IMR-90 (cell line): ENCODE measurements around the gene NAV2. TPM values are rescaled to one million over a fixed set of nuclear protein-coding genes. Genes with fewer than 3 reads are reported as not detected.

Experiments used
- ATAC-seq: fragments of 200-7000 bp; cut with Tn5 transposase; 2 replicates; pipeline ENCODE4 v1.9.1; 2020; ENCODE audit warnings: low read depth, mild to moderate bottlenecking, moderate library complexity
- BruUV-seq: library from RNA; stranded (reverse); fragments of 400-500 nt; replicated peaks from 2 replicates; lab custom pipeline; 2021; lab: Mats Ljungman, UMichigan
- CTCF ChIA-PET: fragments of 300-600 bp; formaldehyde crosslinking; extraction: SDS; loops from one replicate; lab custom pipeline; 2021; ENCODE audit warnings: antibody characterized with exemption; lab: Yijun Ruan, JAX
- POLR2A ChIA-PET: fragments of 300-600 bp; sonication (Branson Sonifier 250); formaldehyde crosslinking; loops from one replicate; lab custom pipeline; 2022; ENCODE audit warnings: antibody characterized with exemption; ENCODE audit not compliant: unreplicated experiment; lab: Charles Lee
- DNase-seq: peaks from one replicate; pipeline ENCODE4 v3.0.0; 2013
- H2AFZ ChIP-seq: replicated peaks from 2 replicates; pipeline ENCODE3; 2013; ENCODE audit warnings: low read length, mild to moderate bottlenecking; ENCODE audit not compliant: poor library complexity
- H2AK5ac ChIP-seq: 2 replicates; pipeline ENCODE4 v1.6.1; 2013; ENCODE audit warnings: low read depth, low read length, inconsistent platforms
- H2AK9ac ChIP-seq: replicated peaks from 2 replicates; pipeline ENCODE3; 2013; ENCODE audit warnings: mild to moderate bottlenecking, low read depth, low read length, moderate library complexity; ENCODE audit not compliant: poor library complexity
- H2BK120ac ChIP-seq: 2 replicates; pipeline ENCODE4 v1.6.1; 2013; ENCODE audit warnings: low read depth, low read length, inconsistent platforms
- H2BK15ac ChIP-seq: 3 replicates; pipeline ENCODE4 v1.6.1; 2013; ENCODE audit warnings: low read depth, low read length, inconsistent platforms
- H2BK20ac ChIP-seq: 2 replicates; pipeline ENCODE4 v1.6.1; 2013; ENCODE audit warnings: low read depth, mild to moderate bottlenecking, inconsistent platforms, low read length, moderate library complexity
- H2BK5ac ChIP-seq: 2 replicates; pipeline ENCODE4 v1.6.1; 2013; ENCODE audit warnings: mild to moderate bottlenecking, low read depth, low read length, inconsistent platforms; ENCODE audit not compliant: poor library complexity, severe bottlenecking
- H3K14ac ChIP-seq: replicated peaks from 2 replicates; pipeline ENCODE4 v1.6.1; 2013; ENCODE audit warnings: low read depth, low read length, inconsistent platforms
- H3K18ac ChIP-seq: 2 replicates; pipeline ENCODE4 v1.6.1; 2013; ENCODE audit warnings: low read depth, low read length, control low read depth
- H3K23ac ChIP-seq: 2 replicates; pipeline ENCODE4 v1.6.1; 2013; ENCODE audit warnings: low read depth, low read length, inconsistent platforms
- H3K27ac ChIP-seq: 2 replicates; pipeline ENCODE4 v1.5.1; 2013; ENCODE audit warnings: mild to moderate bottlenecking, control low read depth, low read length; ENCODE audit not compliant: insufficient read depth
- H3K27me3 ChIP-seq: 2 replicates; pipeline ENCODE4 v1.6.1; 2013; ENCODE audit warnings: low read length; ENCODE audit not compliant: control insufficient read depth, insufficient read depth
- H3K36me3 ChIP-seq: 2 replicates; pipeline ENCODE4 v1.6.1; 2013; ENCODE audit warnings: low read length, mixed read lengths; ENCODE audit not compliant: control insufficient read depth, insufficient read depth
- H3K4ac ChIP-seq: 2 replicates; pipeline ENCODE4 v1.6.1; 2013; ENCODE audit warnings: low read depth, low read length, inconsistent platforms
- H3K4me1 ChIP-seq: 2 replicates; pipeline ENCODE4 v1.6.1; 2013; ENCODE audit warnings: low read length, mixed read lengths; ENCODE audit not compliant: control insufficient read depth, insufficient read depth
- H3K4me2 ChIP-seq: 2 replicates; pipeline ENCODE4 v1.6.1; 2013; ENCODE audit warnings: low read depth, mild to moderate bottlenecking, control low read depth, low read length, moderate library complexity
- H3K4me3 ChIP-seq: 2 replicates; pipeline ENCODE4 v1.5.1; 2013; ENCODE audit warnings: low read depth, mild to moderate bottlenecking, control low read depth, low read length, moderate library complexity; ENCODE audit not compliant: insufficient read depth
- H3K56ac ChIP-seq: 2 replicates; pipeline ENCODE4 v1.6.1; 2013; ENCODE audit warnings: low read length, inconsistent platforms; ENCODE audit not compliant: insufficient read depth; ENCODE audit errors: extremely low read depth
- H3K79me1 ChIP-seq, 2 experiments: 2 replicates each; pipeline ENCODE4 v1.6.1; 2013; ENCODE audit warnings: low read length in 2 of 2, inconsistent platforms in 1 of 2, low read depth in 1 of 2
- H3K9ac ChIP-seq: 2 replicates; pipeline ENCODE4 v1.6.1; 2013; ENCODE audit warnings: low read depth, low read length, control low read depth
- H3K9me1 ChIP-seq: 2 replicates; pipeline ENCODE4 v1.6.1; 2013; ENCODE audit warnings: low read length, inconsistent platforms; ENCODE audit not compliant: insufficient read depth
- H3K9me3 ChIP-seq: 2 replicates; pipeline ENCODE4 v1.6.1; 2013; ENCODE audit warnings: low read length; ENCODE audit not compliant: control insufficient read depth, insufficient read depth
- H4K20me1 ChIP-seq: 2 replicates; pipeline ENCODE4 v1.6.1; 2013; ENCODE audit warnings: low read length, inconsistent platforms; ENCODE audit not compliant: insufficient read depth
- H4K5ac ChIP-seq: 2 replicates; pipeline ENCODE4 v1.6.1; 2013; ENCODE audit warnings: mild to moderate bottlenecking, low read depth, low read length, control low read depth
- H4K8ac ChIP-seq, 2 experiments: 2 replicates each; pipeline ENCODE4 v1.6.1; 2013; ENCODE audit warnings: low read depth in 2 of 2, low read length in 2 of 2, control low read depth in 1 of 2, inconsistent platforms in 1 of 2
- H4K91ac ChIP-seq: 2 replicates; pipeline ENCODE4 v1.6.1; 2013; ENCODE audit warnings: low read depth, low read length, inconsistent platforms; ENCODE audit not compliant: insufficient read depth
- BHLHE40 ChIP-seq: fragments of 150-350 bp; IDR thresholded peaks from 2 replicates; pipeline ENCODE4 v1.6.1; 2016; ENCODE audit warnings: mild to moderate bottlenecking, low read depth, low read length
- CHD1 ChIP-seq: IDR thresholded peaks from 2 replicates; pipeline ENCODE4 v1.6.1; 2012; ENCODE audit warnings: low read depth, low read length, improper control_type of control experiment
- MAFK ChIP-seq: IDR thresholded peaks from 2 replicates; pipeline ENCODE4 v1.6.1; 2012; ENCODE audit warnings: low read depth, low read length, improper control_type of control experiment
- NFE2L2 ChIP-seq: fragments of 150-350 bp; IDR thresholded peaks from 2 replicates; pipeline ENCODE4 v1.6.1; 2016; ENCODE audit warnings: low read depth, mild to moderate bottlenecking, low read length
- POLR2A ChIP-seq: IDR thresholded peaks from 2 replicates; pipeline ENCODE4 v1.6.1; 2012; ENCODE audit warnings: mild to moderate bottlenecking, low read depth, low read length
- RAD21 ChIP-seq: IDR thresholded peaks from 2 replicates; pipeline ENCODE4 v1.6.1; 2012; ENCODE audit warnings: low read length, improper control_type of control experiment
- RCOR1 ChIP-seq: IDR thresholded peaks from 2 replicates; pipeline ENCODE4 v1.6.1; 2012; ENCODE audit warnings: mild to moderate bottlenecking, low read length, improper control_type of control experiment; ENCODE audit not compliant: insufficient replicate concordance
- RFX5 ChIP-seq: IDR thresholded peaks from 2 replicates; pipeline ENCODE4 v1.8.0; 2012; ENCODE audit warnings: low read depth, mild to moderate bottlenecking, low read length, moderate library complexity
- WGBS, 2 experiments: methylation state at CpG; one replicate each; pipeline versions ENCODE4 v1.1.5 to v1.1.7; 2013; ENCODE audit warnings: missing lambda C conversion rate in 2 of 2; ENCODE audit not compliant: insufficient read length in 1 of 2; ENCODE audit errors: extremely low coverage in 2 of 2; 5-methylcytosine and 5-hydroxymethylcytosine counted together
- dilution Hi-C: fragments of 300-500 bp; cut with HindIII; formaldehyde crosslinking; loops from one replicate; pipeline ENCODE4 v1.14.3; 2018; ENCODE audit warnings: low sequenced_read_pairs; ENCODE audit not compliant: unreplicated experiment
- in situ Hi-C: fragments of 300-500 bp; cut with MboI; formaldehyde crosslinking; loops from 3 replicates; pipeline ENCODE4 v1.14.3; 2019; ENCODE audit warnings: low sequenced_read_pairs, inconsistent platforms, mixed read lengths
- intact Hi-C: fragments of 100-400 bp; cut with micrococcal nuclease; formaldehyde crosslinking; loops from 2 replicates; pipeline ENCODE4 v1.10.0; 2022
- polyA plus RNA-seq, 3 experiments: library from polyadenylated mRNA; depleted of rRNA; stranded (reverse); fragments of >200 nt; gene quantifications; 2 replicates each; pipeline ENCODE4 v1.2.3, GENCODE V29; 2012; ENCODE audit warnings: low replicate concordance in 1 of 3
- total RNA-seq: library from RNA; depleted of rRNA; stranded (reverse); fragments of >200 nt; gene quantifications from 2 replicates; pipeline ENCODE4 v1.2.3, GENCODE V29; 2012
- TF ChIP-seq, protein P1 (sequence below): conservative IDR thresholded peaks from 2 replicates; pipeline ENCODE4 v1.5.1; 2012; ENCODE audit warnings: mild to moderate bottlenecking, low read depth, low read length, improper control_type of control experiment

NAV2 gene
- total and polyA plus RNA-seq, 2 of the 4 experiments (the other 2 are of a cell fraction) = 4.5 to 12.6 TPM

DNA sequence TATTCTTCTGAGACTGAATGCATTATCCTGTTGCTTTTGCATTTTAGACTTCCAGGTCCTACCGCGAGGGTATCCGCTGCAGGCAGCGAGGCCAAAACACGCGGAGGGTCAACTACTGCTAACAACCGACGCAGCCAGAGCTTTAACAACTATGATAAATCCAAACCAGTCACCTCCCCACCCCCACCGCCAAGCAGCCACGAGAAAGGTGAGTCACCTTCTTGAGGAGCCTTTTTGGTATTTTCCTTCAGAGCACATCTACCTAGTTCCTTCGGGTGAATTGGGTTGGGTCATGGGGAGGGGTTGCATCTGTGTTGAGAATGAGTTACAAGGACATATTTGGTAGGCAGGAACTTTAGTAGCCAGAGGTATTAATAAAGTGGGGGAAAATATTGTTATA lies 179.8 kb downstream of the NAV2 start:
- H4K91ac ChIP-seq = no peak overlapping the region
- H3K9ac ChIP-seq = no peak overlapping the region
- no peak overlapping the region for H2BK120ac ChIP-seq
- peaks cover 13% of the 10 kb centered on the region for H3K4me1 ChIP-seq
- no peak overlapping the region for H2BK20ac ChIP-seq
- ChIA-PET POLR2A (no interaction called here), CTCF (no interaction called here)
- H3K4ac ChIP-seq = no peak overlapping the region
- H3K18ac ChIP-seq = no peak overlapping the region
- H4K8ac ChIP-seq = no peak overlapping the region
- H2AFZ ChIP-seq = no peak overlapping the region
- in situ Hi-C loops (no loop called here), dilution Hi-C loops (no loop called here), intact Hi-C loops (no loop called here)
- H3K79me1 ChIP-seq = peaks cover 3 to 5% of the 10 kb centered on the region in 2 experiments; a peak in 2 of 4 replicates
- H3K36me3 ChIP-seq = peaks cover 8% of the 10 kb centered on the region
- ATAC-seq (no peak), DNase-seq (no peak)
- no peak overlapping the region for H3K4me2 ChIP-seq
- H3K23ac ChIP-seq = no peak overlapping the region; the same call in 1 of the 2 replicates
- no peak overlapping the region for H2AK9ac ChIP-seq
- H3K27ac ChIP-seq = no peak overlapping the region
- H3K9me3 ChIP-seq = no peaks in the 10 kb centered on the region
- H3K27me3 ChIP-seq = no peaks in the 10 kb centered on the region
- H3K14ac ChIP-seq = 0 out of 2 replicates have a peak overlapping the region, but pooled peaks have one; percentile 18
- 100% methylated on average over 3 of the region's 11 CpGs; no CpG with 5 or more reads in 1 of the 2 experiments for WGBS, 2 experiments
- TF ChIP-seq, protein P1, sequence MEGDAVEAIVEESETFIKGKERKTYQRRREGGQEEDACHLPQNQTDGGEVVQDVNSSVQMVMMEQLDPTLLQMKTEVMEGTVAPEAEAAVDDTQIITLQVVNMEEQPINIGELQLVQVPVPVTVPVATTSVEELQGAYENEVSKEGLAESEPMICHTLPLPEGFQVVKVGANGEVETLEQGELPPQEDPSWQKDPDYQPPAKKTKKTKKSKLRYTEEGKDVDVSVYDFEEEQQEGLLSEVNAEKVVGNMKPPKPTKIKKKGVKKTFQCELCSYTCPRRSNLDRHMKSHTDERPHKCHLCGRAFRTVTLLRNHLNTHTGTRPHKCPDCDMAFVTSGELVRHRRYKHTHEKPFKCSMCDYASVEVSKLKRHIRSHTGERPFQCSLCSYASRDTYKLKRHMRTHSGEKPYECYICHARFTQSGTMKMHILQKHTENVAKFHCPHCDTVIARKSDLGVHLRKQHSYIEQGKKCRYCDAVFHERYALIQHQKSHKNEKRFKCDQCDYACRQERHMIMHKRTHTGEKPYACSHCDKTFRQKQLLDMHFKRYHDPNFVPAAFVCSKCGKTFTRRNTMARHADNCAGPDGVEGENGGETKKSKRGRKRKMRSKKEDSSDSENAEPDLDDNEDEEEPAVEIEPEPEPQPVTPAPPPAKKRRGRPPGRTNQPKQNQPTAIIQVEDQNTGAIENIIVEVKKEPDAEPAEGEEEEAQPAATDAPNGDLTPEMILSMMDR = no peak
- TF ChIP-seq MAFK (no peak), POLR2A (no peak), RAD21 (no peak), NFE2L2 (no peak), RFX5 (no peak), RCOR1 (no peak), BHLHE40 (no peak), CHD1 (no peak)
- no peak overlapping the region for H3K4me3 ChIP-seq
- peaks cover 10% of the 10 kb centered on the region; the same call in 1 of the 2 replicates for H3K9me1 ChIP-seq
- H2BK15ac ChIP-seq = no peak overlapping the region
- peaks cover 8% of the 10 kb centered on the region; the same call in 1 of the 2 replicates for H4K20me1 ChIP-seq
- no peak overlapping the region for H3K56ac ChIP-seq
- H2AK5ac ChIP-seq = no peak overlapping the region
- H4K5ac ChIP-seq = no peak overlapping the region
- no peak overlapping the region for H2BK5ac ChIP-seq
- no TSS peak for BruUV-seq
